Erythroblast (primary cell): Measurements from ENCODE around the gene FLT3.

ENCODE experiments used
- GATA1 ChIP-seq: IDR thresholded peaks from 2 replicates; pipeline ENCODE4 v1.6.1; 2011; ENCODE audit warnings: low read depth, mild to moderate bottlenecking, control low read depth, low read length, moderate library complexity
- POLR2A ChIP-seq: IDR thresholded peaks from 2 replicates; pipeline ENCODE4 v1.6.1; 2011; ENCODE audit warnings: mild to moderate bottlenecking, low read length

- no peak for TF ChIP-seq POLR2A
- TF ChIP-seq GATA1: no peak
These were observed 130.5 kb downstream of the FLT3 start for GRCh38 chr13:27969866-27970229.
